22Rv1 (cell line): ENCODE measurements around the gene SIGLEC1.
A peak's percentile ranks its signal among the peaks of the same experiment; 100 is the strongest.

Source experiments
- H3K27ac ChIP-seq: fragments of 450-650 bp; 2 replicates; pipeline ENCODE4 v1.5.1; 2017
- ZFX ChIP-seq: fragments of 450-650 bp; IDR thresholded peaks from 2 replicates; pipeline ENCODE4 v1.6.1; 2017; ENCODE audit warnings: antibody characterized with exemption, borderline replicate concordance
- TF ChIP-seq, protein P1 (sequence below): fragments of 450-650 bp; IDR thresholded peaks from 2 replicates; pipeline ENCODE4 v1.5.1; 2017; ENCODE audit warnings: mild to moderate bottlenecking

SIGLEC1 gene

GRCh38 chr20:3749689-3750531, 37.5 kb upstream of the SIGLEC1 start:
- no peak overlapping the region for H3K27ac ChIP-seq
- TF ChIP-seq, protein P1, sequence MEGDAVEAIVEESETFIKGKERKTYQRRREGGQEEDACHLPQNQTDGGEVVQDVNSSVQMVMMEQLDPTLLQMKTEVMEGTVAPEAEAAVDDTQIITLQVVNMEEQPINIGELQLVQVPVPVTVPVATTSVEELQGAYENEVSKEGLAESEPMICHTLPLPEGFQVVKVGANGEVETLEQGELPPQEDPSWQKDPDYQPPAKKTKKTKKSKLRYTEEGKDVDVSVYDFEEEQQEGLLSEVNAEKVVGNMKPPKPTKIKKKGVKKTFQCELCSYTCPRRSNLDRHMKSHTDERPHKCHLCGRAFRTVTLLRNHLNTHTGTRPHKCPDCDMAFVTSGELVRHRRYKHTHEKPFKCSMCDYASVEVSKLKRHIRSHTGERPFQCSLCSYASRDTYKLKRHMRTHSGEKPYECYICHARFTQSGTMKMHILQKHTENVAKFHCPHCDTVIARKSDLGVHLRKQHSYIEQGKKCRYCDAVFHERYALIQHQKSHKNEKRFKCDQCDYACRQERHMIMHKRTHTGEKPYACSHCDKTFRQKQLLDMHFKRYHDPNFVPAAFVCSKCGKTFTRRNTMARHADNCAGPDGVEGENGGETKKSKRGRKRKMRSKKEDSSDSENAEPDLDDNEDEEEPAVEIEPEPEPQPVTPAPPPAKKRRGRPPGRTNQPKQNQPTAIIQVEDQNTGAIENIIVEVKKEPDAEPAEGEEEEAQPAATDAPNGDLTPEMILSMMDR: peak; percentile 99
- TF ChIP-seq ZFX: no peak

GRCh38 chr20:3749087-3749688, 36.8 kb upstream of the SIGLEC1 start:
- TF ChIP-seq ZFX: no peak
- TF ChIP-seq, protein P1: no peak
- no peak overlapping the region for H3K27ac ChIP-seq

- no peak for TF ChIP-seq ZFX
- TF ChIP-seq, protein P1: no peak
- H3K27ac ChIP-seq: no peak overlapping the region
Measured at GRCh38 chr20:3748073-3748472, 35.7 kb upstream of the SIGLEC1 start.

DNA sequence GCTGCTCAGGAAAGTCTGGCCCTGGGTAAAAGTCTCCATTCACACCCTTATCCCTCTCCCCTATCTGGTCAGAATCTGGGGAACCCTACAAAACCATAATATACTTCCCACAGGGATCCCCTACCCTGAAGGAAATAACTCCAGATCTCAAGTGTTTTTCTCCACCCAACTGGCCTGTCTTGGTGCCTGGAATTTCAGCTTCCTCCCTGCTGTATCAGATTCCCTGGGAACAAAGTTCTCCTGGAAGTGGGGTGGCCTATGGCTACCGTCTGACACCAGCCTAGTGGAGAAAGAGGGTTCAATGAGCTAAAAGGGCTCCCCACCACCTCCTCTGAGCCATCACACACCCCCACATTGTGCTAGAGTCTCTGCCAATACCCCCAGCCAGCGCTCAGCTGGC, 35.1 kb upstream of the SIGLEC1 start:
- H3K27ac ChIP-seq: no peak overlapping the region
- TF ChIP-seq, protein P1: no peak
- no peak for TF ChIP-seq ZFX

DNA sequence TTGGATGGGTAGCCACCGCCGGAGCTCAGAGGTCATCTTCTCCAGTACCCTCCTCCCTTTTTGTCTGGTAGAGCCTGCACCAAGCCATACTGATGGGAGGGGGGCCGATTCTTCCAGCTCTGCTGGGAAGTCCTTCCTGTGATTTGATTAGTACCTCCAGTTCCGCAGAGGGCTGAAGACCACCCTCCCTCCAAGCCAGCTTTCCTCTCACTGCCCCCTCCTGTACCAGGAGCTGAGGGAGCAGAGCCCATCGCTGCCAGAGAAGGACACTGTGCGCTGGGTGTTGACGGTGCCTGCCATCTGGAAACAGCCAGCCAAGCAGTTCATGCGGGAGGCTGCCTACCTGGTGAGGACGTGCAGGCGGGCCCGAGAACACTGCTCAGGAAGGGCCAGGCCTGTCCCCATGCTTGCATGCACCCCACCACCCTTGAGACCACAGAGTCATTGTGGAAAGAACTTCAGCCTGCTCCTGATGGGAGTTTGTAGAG, 33.3 kb upstream of the SIGLEC1 start:
- TF ChIP-seq ZFX: no peak
- TF ChIP-seq, protein P1: no peak
- H3K27ac ChIP-seq: no peak overlapping the region

GRCh38 chr20:3744806-3745685, 32.6 kb upstream of the SIGLEC1 start:
- H3K27ac ChIP-seq: no peak overlapping the region
- no peak for TF ChIP-seq ZFX
- TF ChIP-seq, protein P1: peak; percentile 33
